KG1 (cell line): ENCODE measurements around the gene MEGF11.
"Not testable (repeated sequence)": the region's sequence is repeated elsewhere in the genome, so short reads cannot be mapped to it uniquely, and the experiment has no call there.

Experiments
- DNase-seq: peaks from one replicate; lab custom pipeline; 2025; lab: John Stamatoyannopoulos, UW

The MEGF11 gene

GRCh38 chr15:66025972-66026371 is 227.6 kb downstream of the MEGF11 start:
- no peak for DNase-seq

GRCh38 chr15:66025015-66025452 is 228.5 kb downstream of the MEGF11 start:
- no peak for DNase-seq

DNA sequence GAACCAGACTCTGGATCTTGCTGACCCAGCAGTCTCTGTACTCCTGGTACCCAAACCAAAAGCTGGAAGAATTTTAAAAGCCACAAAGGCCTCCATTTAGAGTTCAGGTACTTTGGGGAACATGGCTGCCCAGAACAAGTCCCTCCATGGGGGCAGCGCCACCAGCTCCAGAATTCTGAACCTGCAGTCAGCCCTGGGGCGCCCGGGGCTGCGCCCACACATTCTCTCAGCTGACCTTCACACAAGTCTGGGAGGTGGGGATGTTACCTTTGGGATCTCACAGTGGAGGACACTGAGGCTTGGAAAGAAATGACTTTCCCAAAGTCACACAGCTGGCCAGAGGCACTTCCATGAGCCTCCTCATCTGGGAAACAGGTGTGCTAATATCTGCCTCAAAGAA is 229.4 kb downstream of the MEGF11 start:
- no peak for DNase-seq

DNA sequence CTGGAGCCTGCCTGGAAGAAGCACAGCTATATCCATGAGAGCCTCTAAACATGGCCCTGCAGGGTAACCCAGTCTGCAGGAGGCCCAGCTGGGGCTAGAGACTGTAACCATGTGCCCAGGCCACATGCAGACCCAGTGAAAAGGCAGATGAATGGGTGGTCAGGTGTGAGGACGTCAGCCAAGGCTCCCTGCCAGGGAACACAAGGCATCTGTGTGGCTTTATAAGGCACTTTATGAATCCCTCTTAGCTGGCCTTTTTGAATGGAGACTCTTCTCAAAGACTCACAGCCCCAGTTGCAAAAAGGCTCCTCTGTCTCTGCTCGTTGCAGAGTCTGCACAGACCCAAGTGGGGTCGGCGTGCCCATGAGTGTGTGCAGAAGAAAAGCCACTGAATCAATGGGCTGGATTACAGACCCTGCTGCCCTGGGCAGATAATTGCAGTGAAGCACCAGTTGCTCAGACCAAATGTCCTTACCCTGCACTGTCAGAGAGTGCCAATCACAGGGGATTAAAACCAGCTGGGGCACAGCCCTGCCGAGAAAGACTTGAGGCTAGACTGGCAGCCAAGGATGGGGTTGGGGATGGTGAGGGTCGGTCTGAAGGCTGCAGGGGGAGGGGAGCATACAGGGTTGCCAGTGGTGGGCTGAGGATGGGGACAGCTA is 230.1 kb downstream of the MEGF11 start:
- no peak for DNase-seq

DNA sequence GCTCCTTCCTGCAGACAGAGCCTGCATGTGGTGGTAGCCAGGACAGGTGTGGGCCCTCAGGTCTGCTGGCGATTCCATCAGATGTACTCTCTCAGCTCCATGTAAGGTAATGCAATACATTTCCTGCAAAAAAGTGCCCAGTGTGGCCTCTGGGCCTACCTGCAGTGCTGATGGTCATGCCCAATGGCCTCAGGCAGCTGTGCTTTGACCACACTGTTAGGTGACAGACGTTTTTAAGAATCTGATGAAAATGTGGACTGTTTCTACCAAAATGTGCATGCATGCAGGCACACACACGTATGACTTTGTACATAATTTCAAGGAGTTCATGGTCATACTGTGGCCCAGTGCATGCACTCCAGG is 231.4 kb downstream of the MEGF11 start:
- DNase-seq: no peak

DNA sequence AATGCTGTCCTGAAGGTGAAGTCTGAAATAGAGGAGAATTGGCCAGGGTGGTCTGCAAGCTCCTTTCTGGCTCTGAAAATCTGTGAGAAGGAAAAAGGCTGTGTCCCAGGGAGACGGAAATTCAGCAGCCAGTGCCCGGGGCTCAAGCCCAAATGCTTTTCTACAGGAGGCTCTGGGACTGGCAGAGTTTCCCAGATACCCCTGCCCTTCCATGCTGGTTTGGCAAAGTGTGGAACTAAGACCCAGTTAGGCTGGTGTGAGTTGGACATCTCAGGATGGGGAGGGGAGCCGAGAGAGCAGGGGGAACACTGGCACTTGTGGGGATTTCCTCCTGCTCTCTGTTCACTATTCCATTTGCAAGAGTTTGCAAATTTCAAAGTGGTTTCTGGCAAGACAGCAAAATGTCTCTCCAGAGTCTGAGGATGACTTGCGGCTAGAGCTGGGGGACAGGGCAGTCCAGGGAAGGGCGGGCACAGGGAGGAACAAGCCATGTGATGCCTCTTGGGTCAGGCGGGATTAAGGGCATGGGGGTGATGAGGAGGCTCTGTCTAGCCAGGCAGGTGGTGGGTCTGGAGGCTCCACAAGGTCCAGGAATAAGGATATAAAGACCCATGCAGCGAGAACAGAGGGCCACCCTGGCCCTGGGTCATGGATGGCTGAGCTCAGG is 231.9 kb downstream of the MEGF11 start:
- no peak for DNase-seq

GRCh38 chr15:66019826-66020398 is 233.6 kb downstream of the MEGF11 start:
- no peak for DNase-seq

GRCh38 chr15:66019368-66019767 is 234.2 kb downstream of the MEGF11 start:
- no peak for DNase-seq

GRCh38 chr15:66018488-66018797 is 235.1 kb downstream of the MEGF11 start:
- DNase-seq: no peak

DNA sequence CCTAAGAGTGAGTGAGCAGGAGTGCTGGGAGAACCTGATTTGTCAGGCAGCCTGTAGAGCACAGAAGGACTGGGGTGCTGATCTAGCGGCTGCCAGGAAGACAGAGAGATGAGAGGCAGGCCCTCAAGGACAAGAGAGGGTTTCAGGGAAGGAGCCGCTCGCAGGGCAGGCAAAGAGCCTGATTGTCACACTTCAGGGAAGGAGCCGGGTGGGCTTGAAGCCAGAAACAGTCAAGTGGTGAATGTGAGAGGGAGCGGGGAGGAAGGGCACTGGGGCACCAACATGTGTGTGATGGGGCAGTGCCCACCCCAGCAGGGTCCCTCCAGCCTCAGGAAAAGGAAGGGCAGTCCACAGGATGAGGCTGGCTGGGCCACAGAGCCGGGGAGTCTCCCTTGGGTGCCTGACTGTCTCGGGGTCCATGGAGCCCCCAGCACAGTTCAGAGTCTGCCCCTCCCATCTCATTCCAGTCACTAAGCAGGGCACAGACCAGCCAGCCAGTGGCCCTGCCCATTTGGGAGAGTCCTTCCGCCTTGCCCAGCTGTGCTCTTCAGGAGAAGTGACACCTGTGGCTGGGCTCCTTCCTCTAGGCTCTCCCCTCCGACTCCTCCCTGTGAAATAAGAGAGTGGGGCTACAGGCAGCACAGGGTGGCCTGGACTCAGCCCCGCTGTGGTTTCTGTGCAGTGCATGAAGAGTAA is 235.6 kb downstream of the MEGF11 start:
- no peak for DNase-seq

- DNase-seq: no peak
These were observed 236.6 kb downstream of the MEGF11 start for GRCh38 chr15:66017000-66017399.

DNA sequence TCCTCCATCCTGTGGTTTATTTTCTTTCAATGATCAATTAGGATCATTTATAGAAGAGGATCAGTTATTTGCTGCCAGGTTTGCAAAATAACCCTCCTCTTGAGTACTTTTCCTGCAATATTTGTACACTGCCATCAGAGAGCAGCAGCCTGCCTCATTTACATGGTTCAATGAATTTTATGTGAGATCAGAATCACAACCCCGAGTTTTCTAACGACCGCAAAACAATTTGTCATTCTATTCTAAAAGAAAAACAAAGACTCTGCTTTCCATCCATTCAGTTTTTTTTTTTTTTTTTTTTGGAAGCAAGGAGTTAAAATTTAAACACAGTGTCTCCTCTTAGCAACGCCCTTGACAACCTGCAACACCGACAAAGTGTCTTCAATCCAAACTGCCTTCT is 237.4 kb downstream of the MEGF11 start:
- DNase-seq: no peak

- no peak for DNase-seq
These were observed 238.8 kb downstream of the MEGF11 start for GRCh38 chr15:66014635-66015182.

DNA sequence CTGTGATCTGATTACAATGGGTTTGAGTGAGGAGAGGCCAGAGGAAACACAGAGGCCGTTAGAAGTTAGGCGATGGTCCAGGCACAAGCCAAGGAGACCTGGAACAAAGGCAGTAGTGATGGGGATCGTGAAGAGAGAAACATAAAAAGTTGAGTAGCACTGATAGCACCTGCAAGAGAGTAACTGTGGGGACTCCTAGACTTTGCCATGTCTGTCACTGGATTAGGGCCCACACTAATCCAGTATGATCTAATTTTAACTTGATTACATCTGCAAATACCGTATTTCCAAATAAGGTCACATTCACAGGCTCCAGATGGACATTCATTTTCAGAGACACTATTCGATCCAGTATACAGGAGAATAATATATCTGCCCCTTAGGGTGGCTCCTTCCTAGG is 239.5 kb downstream of the MEGF11 start:
- no peak for DNase-seq

DNA sequence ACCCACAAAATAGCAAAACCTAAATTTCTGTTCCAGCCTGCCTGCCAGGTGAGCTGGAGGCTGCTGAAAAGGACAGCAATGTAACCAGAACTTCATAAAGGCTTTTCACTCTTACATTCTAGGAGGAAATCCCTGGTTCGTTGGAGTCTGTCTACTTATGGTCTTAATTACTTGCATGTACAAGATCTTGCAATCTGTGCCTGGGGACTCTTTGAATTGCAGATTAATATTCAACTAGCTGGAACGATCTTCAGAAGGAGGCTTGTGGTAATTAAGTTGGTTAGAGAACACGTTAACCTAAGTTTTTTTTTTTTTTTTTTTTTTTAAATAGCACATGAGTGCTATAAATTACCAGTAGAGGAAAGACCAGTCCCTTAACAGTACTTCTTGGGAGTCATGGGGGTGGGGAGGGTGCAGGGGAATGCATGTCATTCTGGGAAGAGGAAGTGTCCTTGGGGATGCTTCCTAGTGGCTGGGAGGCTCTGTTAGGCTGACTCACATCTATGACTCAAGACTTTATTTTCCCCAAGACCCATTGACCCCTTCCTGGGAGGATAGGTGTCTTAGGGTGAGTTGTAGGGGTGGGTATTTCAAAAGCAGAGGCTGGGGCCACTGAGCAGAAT is 244.5 kb downstream of the MEGF11 start:
- no peak for DNase-seq

GRCh38 chr15:66007663-66008262 is 245.8 kb downstream of the MEGF11 start:
- DNase-seq: no peak

DNA sequence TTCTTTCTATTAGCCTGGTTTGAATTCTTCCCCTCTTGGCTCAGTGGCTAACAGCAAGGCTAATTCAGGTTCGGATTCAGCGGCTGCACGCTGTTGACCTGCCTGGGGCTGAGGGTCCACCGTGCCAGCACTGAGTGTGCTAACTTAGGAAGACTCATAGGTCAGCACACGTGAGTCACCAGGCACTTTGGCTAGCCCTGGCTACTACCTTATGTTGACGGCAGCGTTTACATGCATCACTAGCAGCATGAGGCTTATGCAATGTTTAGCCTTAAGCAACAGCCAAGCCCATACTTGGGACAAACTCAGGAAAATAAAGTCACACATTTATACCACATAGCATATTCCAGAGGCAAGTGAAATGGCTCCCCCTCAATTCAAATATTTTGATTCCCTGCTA is 246.6 kb downstream of the MEGF11 start:
- DNase-seq: no peak

- DNase-seq: no peak
These were observed 248.8 kb downstream of the MEGF11 start for GRCh38 chr15:66004618-66005262.

GRCh38 chr15:66003129-66003528 is 250.4 kb downstream of the MEGF11 start:
- DNase-seq: not testable (repeated sequence)

GRCh38 chr15:66001717-66002426 is 251.7 kb downstream of the MEGF11 start:
- no peak for DNase-seq

- DNase-seq: no peak
These were observed 252.5 kb downstream of the MEGF11 start for GRCh38 chr15:66001042-66001441.
